Fibroblast of lung (primary cell): ENCODE results near the gene CRMP1. TPM values are rescaled to one million over a fixed set of nuclear protein-coding genes. Genes with fewer than 3 reads are reported as not detected.

ENCODE experiments used
- DNase-seq, 2 donors: peaks; one replicate each; pipeline versions ENCODE4 v3.0.0 to v3.0.0-alpha.2; 2010; ENCODE audit warnings: low read depth in 2 of 2
- H2AFZ ChIP-seq: 2 replicates; pipeline ENCODE4 v1.5.1; 2012; ENCODE audit warnings: low read length, control low read depth, inconsistent platforms
- H3K27ac ChIP-seq: 2 replicates; pipeline ENCODE4 v1.5.1; 2011; ENCODE audit warnings: low read length, control low read depth; ENCODE audit not compliant: insufficient read depth
- H3K27me3 ChIP-seq: 2 replicates; pipeline ENCODE4 v1.5.1; 2011; ENCODE audit warnings: mild to moderate bottlenecking, low read length; ENCODE audit not compliant: control insufficient read depth, insufficient read depth
- H3K36me3 ChIP-seq: 2 replicates; pipeline ENCODE4 v1.5.1; 2011; ENCODE audit warnings: low read length; ENCODE audit not compliant: control insufficient read depth, insufficient read depth
- H3K4me1 ChIP-seq: 2 replicates; pipeline ENCODE4 v1.5.1; 2011; ENCODE audit warnings: low read length; ENCODE audit not compliant: control insufficient read depth, insufficient read depth; ENCODE audit errors: extremely low read depth
- H3K4me2 ChIP-seq: 2 replicates; pipeline ENCODE4 v1.5.1; 2011; ENCODE audit warnings: low read length, control low read depth; ENCODE audit not compliant: insufficient read depth; ENCODE audit errors: extremely low read depth
- H3K4me3 ChIP-seq, 4 experiments: fragments of 200-600 bp in 1 of 4; sonication (generic) in 1 of 4; replicated peaks in 1 of 4; 2 replicates each; pipeline ENCODE4 v1.5.1; 2011 to 2016; ENCODE audit warnings: low read length in 4 of 4, low read depth in 3 of 4, mild to moderate bottlenecking in 3 of 4, control low read depth in 2 of 4, inconsistent platforms in 1 of 4, mixed read lengths in 1 of 4; ENCODE audit not compliant: insufficient read depth in 1 of 4; ENCODE audit errors: control extremely low read depth in 1 of 4
- H3K79me2 ChIP-seq: 2 replicates; pipeline ENCODE4 v1.5.1; 2012; ENCODE audit warnings: mild to moderate bottlenecking, low read length, inconsistent platforms; ENCODE audit not compliant: control insufficient read depth, insufficient read depth
- H3K9ac ChIP-seq: 2 replicates; pipeline ENCODE4 v1.5.1; 2011; ENCODE audit warnings: mild to moderate bottlenecking, low read length, control low read depth; ENCODE audit not compliant: insufficient read depth
- H3K9me3 ChIP-seq: 2 replicates; pipeline ENCODE4 v1.5.1; 2012; ENCODE audit warnings: low read depth, low read length; ENCODE audit not compliant: control insufficient read depth, insufficient read depth
- H4K20me1 ChIP-seq: 2 replicates; pipeline ENCODE4 v1.5.1; 2011; ENCODE audit warnings: low read length; ENCODE audit not compliant: control insufficient read depth, insufficient read depth; ENCODE audit errors: extremely low read depth
- EZH2 ChIP-seq: IDR thresholded peaks from 2 replicates; pipeline ENCODE4 v1.5.1; 2012; ENCODE audit warnings: low read length, control low read depth, mild to moderate bottlenecking; ENCODE audit errors: missing control alignments
- polyA plus RNA-seq, 2 donors: library from polyadenylated mRNA; depleted of rRNA in 1 of 2; stranded (reverse) in 1 of 2; unstranded in 1 of 2; fragments of >200 nt; gene quantifications; 2 replicates each; pipeline ENCODE4 v1.2.1, GENCODE V29; 2011 to 2012; ENCODE audit warnings: missing spikeins in 1 of 2
- total RNA-seq: library from RNA; depleted of rRNA; stranded (reverse); fragments of >200 nt; gene quantifications from 2 replicates; pipeline ENCODE4 v1.2.1, GENCODE V29; 2014
- TF ChIP-seq, protein P1 (sequence below), 2 donors: IDR thresholded peaks in 1 of 2; conservative IDR thresholded peaks in 1 of 2; 1 replicate in 1 of 2; 2 replicates in 1 of 2; pipeline ENCODE4 v1.5.1; 2011 to 2012; ENCODE audit warnings: low read length in 2 of 2, control low read depth in 1 of 2, inconsistent platforms in 1 of 2, low read depth in 1 of 2, mild to moderate bottlenecking in 1 of 2

The CRMP1 gene
- total and polyA plus RNA-seq, 2 donors (not counting 1 experiment from before 2014, with no cell fraction given): 0.33 to 2.7 TPM

GRCh38 chr4:5854929-5855328, 38.0 kb downstream of the CRMP1 start:
- Histone ChIP-seq H3K9ac (no peak overlapping the region), H3K27me3 (no peaks in the 10 kb centered on the region), H3K27ac (no peak overlapping the region), H3K9me3 (no peaks in the 10 kb centered on the region), H2AFZ (no peak overlapping the region), H3K4me2 (no peak overlapping the region), H4K20me1 (no peaks in the 10 kb centered on the region), H3K4me3 (no peak overlapping the region), H3K4me1 (no peaks in the 10 kb centered on the region), H3K79me2 (no peaks in the 10 kb centered on the region), H3K36me3 (no peaks in the 10 kb centered on the region)
- no peak for DNase-seq
- TF ChIP-seq EZH2: no peak
- TF ChIP-seq, protein P1, sequence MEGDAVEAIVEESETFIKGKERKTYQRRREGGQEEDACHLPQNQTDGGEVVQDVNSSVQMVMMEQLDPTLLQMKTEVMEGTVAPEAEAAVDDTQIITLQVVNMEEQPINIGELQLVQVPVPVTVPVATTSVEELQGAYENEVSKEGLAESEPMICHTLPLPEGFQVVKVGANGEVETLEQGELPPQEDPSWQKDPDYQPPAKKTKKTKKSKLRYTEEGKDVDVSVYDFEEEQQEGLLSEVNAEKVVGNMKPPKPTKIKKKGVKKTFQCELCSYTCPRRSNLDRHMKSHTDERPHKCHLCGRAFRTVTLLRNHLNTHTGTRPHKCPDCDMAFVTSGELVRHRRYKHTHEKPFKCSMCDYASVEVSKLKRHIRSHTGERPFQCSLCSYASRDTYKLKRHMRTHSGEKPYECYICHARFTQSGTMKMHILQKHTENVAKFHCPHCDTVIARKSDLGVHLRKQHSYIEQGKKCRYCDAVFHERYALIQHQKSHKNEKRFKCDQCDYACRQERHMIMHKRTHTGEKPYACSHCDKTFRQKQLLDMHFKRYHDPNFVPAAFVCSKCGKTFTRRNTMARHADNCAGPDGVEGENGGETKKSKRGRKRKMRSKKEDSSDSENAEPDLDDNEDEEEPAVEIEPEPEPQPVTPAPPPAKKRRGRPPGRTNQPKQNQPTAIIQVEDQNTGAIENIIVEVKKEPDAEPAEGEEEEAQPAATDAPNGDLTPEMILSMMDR (conservative IDR thresholded peaks at IDR 0.05 in 1 of 2, IDR thresholded peaks at IDR 0.05 in 1 of 2; ENCODE audit: low read depth in 1 of 2, low read length in 2 of 2): no peak

DNA sequence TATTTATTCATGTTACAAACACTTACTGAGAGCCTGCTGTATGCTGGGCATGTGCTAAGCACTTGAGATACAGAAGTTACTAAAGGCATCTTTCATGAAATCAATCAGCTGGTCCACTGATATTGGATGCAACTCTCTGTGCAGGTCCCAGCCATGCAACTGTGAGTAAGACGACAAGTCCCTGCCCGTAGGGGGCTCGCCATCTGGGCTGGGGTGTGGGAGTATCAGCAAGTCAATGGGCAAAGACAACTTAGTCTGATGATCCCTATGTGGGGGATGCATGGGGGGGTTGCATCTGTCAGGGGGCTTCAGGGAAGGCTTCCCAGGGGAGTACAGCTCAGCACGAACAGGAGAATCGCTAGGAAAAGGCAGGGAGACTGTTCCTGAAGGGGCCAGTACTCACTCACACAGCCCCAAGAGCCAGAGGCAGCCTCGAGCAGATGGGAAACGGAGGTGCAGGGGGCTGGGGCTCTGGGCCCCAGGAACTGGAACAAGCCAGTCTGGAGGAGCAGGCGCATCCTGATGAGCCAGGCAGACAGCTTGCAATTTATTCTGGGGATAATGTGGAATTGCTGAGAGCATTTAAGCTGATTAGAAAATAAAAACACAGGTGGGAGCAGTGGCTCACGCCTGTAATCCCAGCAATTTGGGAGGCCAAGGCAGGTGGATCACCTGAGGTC, 40.2 kb downstream of the CRMP1 start:
- Histone ChIP-seq H4K20me1 (no peaks in the 10 kb centered on the region), H3K4me1 (no peaks in the 10 kb centered on the region), H3K4me2 (no peak overlapping the region), H3K79me2 (no peaks in the 10 kb centered on the region), H3K36me3 (no peaks in the 10 kb centered on the region), H3K9ac (no peak overlapping the region), H3K9me3 (no peaks in the 10 kb centered on the region), H3K27ac (no peak overlapping the region), H3K4me3 (no peak overlapping the region), H3K27me3 (no peaks in the 10 kb centered on the region), H2AFZ (no peak overlapping the region)
- TF ChIP-seq, protein P1 (conservative IDR thresholded peaks at IDR 0.05 in 1 of 2, IDR thresholded peaks at IDR 0.05 in 1 of 2; ENCODE audit: low read depth in 1 of 2, low read length in 2 of 2): no peak
- TF ChIP-seq EZH2: no peak
- DNase-seq: no peak

GRCh38 chr4:5851637-5852301, 41.1 kb downstream of the CRMP1 start:
- no peak for TF ChIP-seq EZH2
- TF ChIP-seq, protein P1 (conservative IDR thresholded peaks at IDR 0.05 in 1 of 2, IDR thresholded peaks at IDR 0.05 in 1 of 2; ENCODE audit: low read depth in 1 of 2, low read length in 2 of 2): no peak
- Histone ChIP-seq H4K20me1 (no peaks in the 10 kb centered on the region), H2AFZ (no peak overlapping the region), H3K4me3 (no peak overlapping the region), H3K79me2 (no peaks in the 10 kb centered on the region), H3K9me3 (no peaks in the 10 kb centered on the region), H3K27me3 (no peaks in the 10 kb centered on the region), H3K27ac (no peak overlapping the region), H3K4me1 (no peaks in the 10 kb centered on the region), H3K36me3 (no peaks in the 10 kb centered on the region), H3K9ac (no peak overlapping the region), H3K4me2 (no peak overlapping the region)
- DNase-seq: no peak
